Kidney (tissue), 14 donors: ENCODE data around the gene CPE. TPM values are rescaled to one million over a fixed set of nuclear protein-coding genes. Genes with fewer than 3 reads are reported as not detected.

ENCODE experiments used
- DNase-seq, 5 donors: peaks; one replicate each; pipeline ENCODE4 v3.0.0-alpha.2; 2013 to 2020
- FAIRE-seq: peaks from 2 replicates; lab custom pipeline; 2012; peaks lifted over from hg19 to GRCh38; lab: Jason Lieb, UNC
- H3K27ac ChIP-seq, 2 donors: one replicate each; pipeline ENCODE4 v1.7.0; 2013; ENCODE audit warnings: low read depth in 2 of 2, low read length in 2 of 2, inconsistent platforms in 1 of 2
- H3K27me3 ChIP-seq: one replicate; pipeline ENCODE4 v1.7.1; 2013; ENCODE audit warnings: low read length, inconsistent platforms; ENCODE audit not compliant: control insufficient read depth, insufficient read depth
- H3K36me3 ChIP-seq, 3 donors: one replicate each; pipeline versions ENCODE4 v1.7.0 to v1.7.1; 2013; ENCODE audit warnings: low read length in 3 of 3, control low read depth in 1 of 3, inconsistent platforms in 1 of 3; ENCODE audit not compliant: insufficient read depth in 3 of 3, control insufficient read depth in 2 of 3
- H3K4me1 ChIP-seq, 3 donors: one replicate each; pipeline versions ENCODE4 v1.7.0 to v1.7.1; 2013; ENCODE audit warnings: low read length in 3 of 3, inconsistent platforms in 1 of 3, low read depth in 1 of 3; ENCODE audit not compliant: control insufficient read depth in 2 of 3, insufficient read depth in 2 of 3
- H3K4me3 ChIP-seq, 3 donors: one replicate each; pipeline versions ENCODE4 v1.7.0 to v1.8.1; 2013; ENCODE audit warnings: low read length in 3 of 3, control low read depth in 1 of 3, inconsistent platforms in 1 of 3
- H3K9ac ChIP-seq, 3 donors: one replicate each; pipeline versions ENCODE4 v1.7.0 to v1.7.1; 2013; ENCODE audit warnings: low read length in 3 of 3, control low read depth in 1 of 3, inconsistent platforms in 1 of 3
- H3K9me3 ChIP-seq, 3 donors: one replicate each; pipeline versions ENCODE4 v1.7.0 to v1.7.1; 2013; ENCODE audit warnings: low read length in 3 of 3, control low read depth in 1 of 3, inconsistent platforms in 1 of 3; ENCODE audit not compliant: control insufficient read depth in 2 of 3, insufficient read depth in 1 of 3
- intact Hi-C: fragments of 100-400 bp; cut with DNase I; formaldehyde crosslinking; loops from one replicate; pipeline ENCODE4 v1.11.1; 2022
- polyA plus RNA-seq: library from polyadenylated mRNA; stranded (reverse); fragments of 350-450 nt; fragmentation: Illumina TruSeq; extraction: RNeasy Lipid Tissue Mini Kit (QIAGEN cat#74804); gene quantifications from one replicate; pipeline ENCODE4 v1.2.3, GENCODE V29; 2014; ENCODE audit warnings: low read depth, low replicate concordance; ENCODE audit not compliant: insufficient read depth
- total RNA-seq: library from RNA; stranded (reverse); fragmentation: NEBNext Ultra II Directional; extraction: Animal tissue kit (Norgen Biotek cat#: 25700); gene quantifications from one replicate; pipeline ENCODE4 v1.2.1, GENCODE V29; 2021
- TF ChIP-seq, protein P1 (sequence below): IDR thresholded peaks from 3 replicates; pipeline ENCODE4 v1.5.1; 2012; ENCODE audit warnings: mild to moderate bottlenecking, moderate library complexity, borderline replicate concordance; ENCODE audit not compliant: insufficient read depth; ENCODE audit errors: extremely low read depth
- donor health status: control.
- donor health status: control.
- donor health status: control.
- donor health status: control.
- donor health status: control.
- donor health status: DM: yes; HTN: yes; CAD: no.
- donor health status: Normal renal cell carcinoma (clear cell type).

CPE gene
- total and polyA plus RNA-seq, 2 donors from 2014 or later = 24.2 to 87.7 TPM

- H3K27me3 ChIP-seq = no peaks in the 10 kb centered on the region
- no peak overlapping the region for H3K4me3 ChIP-seq
- no peak overlapping the region for H3K27ac ChIP-seq
- H3K4me1 ChIP-seq = no peaks in the 10 kb centered on the region
- no peak overlapping the region for H3K9ac ChIP-seq
- TF ChIP-seq, protein P1, sequence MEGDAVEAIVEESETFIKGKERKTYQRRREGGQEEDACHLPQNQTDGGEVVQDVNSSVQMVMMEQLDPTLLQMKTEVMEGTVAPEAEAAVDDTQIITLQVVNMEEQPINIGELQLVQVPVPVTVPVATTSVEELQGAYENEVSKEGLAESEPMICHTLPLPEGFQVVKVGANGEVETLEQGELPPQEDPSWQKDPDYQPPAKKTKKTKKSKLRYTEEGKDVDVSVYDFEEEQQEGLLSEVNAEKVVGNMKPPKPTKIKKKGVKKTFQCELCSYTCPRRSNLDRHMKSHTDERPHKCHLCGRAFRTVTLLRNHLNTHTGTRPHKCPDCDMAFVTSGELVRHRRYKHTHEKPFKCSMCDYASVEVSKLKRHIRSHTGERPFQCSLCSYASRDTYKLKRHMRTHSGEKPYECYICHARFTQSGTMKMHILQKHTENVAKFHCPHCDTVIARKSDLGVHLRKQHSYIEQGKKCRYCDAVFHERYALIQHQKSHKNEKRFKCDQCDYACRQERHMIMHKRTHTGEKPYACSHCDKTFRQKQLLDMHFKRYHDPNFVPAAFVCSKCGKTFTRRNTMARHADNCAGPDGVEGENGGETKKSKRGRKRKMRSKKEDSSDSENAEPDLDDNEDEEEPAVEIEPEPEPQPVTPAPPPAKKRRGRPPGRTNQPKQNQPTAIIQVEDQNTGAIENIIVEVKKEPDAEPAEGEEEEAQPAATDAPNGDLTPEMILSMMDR = no peak
- H3K36me3 ChIP-seq = no peaks in the 10 kb centered on the region
- FAIRE-seq = no peak
- DNase-seq = no peak
- H3K9me3 ChIP-seq = peaks cover 0 to 3% (median 0%) of the 10 kb centered on the region in 3 donors
- intact Hi-C loops = no loop called here
These were observed 8.3 kb upstream of the CPE start for GRCh38 chr4:165370530-165370929.

DNA sequence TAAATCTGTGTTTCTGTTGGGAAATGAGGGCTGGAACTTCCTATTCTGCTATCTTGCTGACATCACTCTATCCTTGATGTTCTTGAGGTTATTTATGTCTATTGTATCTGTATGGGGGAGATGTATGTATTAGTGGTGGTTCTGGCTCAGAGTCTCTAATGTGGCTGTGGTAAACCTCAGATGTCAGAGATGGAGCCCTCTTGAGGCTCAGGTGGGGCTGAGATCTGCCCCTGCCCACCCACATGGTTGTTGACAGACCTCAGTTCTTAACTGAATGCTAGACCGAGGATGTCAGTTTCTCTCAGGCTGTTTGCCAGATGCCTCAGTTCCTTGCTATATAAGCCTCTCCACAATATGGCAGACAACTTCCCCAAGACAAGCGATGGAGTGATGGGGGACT is 3.3 kb upstream of the CPE start:
- H3K9ac ChIP-seq = no peak overlapping the region
- TF ChIP-seq, protein P1 = no peak
- H3K4me1 ChIP-seq = peaks cover 0 to 5% (median 2%) of the 10 kb centered on the region in 3 donors
- intact Hi-C loops = no loop called here
- FAIRE-seq (no peak), DNase-seq (no peak)
- no peaks in the 10 kb centered on the region for H3K36me3 ChIP-seq
- H3K27me3 ChIP-seq = no peaks in the 10 kb centered on the region
- H3K27ac ChIP-seq = no peak overlapping the region
- H3K9me3 ChIP-seq = peaks cover 0 to 3% (median 0%) of the 10 kb centered on the region in 3 donors
- no peak overlapping the region for H3K4me3 ChIP-seq

DNA sequence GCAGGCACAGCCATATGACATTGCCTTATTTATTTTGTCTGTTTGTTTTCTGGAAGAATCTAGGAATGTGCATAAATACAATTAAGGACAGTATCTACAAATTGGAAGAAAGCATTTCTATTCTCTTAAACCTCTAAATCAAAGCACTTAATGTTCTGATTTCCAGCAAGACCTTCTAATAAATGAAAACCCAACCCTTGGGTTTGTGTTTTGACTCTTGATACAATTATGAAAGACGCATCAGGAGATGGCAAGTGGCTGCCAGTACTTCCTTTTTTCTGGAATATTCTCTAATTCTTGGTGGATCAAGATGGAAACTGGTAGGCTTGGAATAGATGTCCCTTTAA is 437 bp upstream of the CPE start:
- peak overlapping the region; percentile 49 to 84 (median 64) for H3K4me3 ChIP-seq
- H3K36me3 ChIP-seq = no peaks in the 10 kb centered on the region
- peaks cover 0 to 5% (median 2%) of the 10 kb centered on the region in 3 donors for H3K4me1 ChIP-seq
- FAIRE-seq (no peak), DNase-seq (no peak)
- peaks cover 0 to 3% (median 0%) of the 10 kb centered on the region in 3 donors for H3K9me3 ChIP-seq
- no peaks in the 10 kb centered on the region for H3K27me3 ChIP-seq
- peak overlapping the region in 2 of 3 donors; percentile 53 to 71 for H3K9ac ChIP-seq
- intact Hi-C loops = no loop called here
- peak overlapping the region in 1 of 2 donors; percentile 44 for H3K27ac ChIP-seq
- TF ChIP-seq, protein P1 = no peak

DNA sequence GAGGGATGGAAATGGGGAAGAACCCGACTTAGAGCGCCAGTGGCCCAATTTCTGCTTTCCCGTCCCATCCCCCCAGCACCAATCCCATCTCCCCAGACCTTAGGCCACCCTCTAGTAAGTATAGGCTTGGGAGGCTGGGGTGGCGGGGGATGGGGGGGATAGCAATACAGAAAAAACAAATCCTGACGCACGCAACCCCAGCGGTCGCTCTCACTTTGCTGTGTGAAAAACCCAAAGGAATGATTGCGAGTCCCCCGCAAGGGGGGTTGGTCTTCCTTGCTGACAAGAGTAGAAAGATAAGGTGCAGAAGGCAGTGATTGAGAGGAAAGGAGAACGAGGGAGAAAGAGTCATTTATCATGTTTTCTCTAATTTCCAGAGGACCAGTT is 863 bp downstream of the CPE start:
- no peaks in the 10 kb centered on the region for H3K27me3 ChIP-seq
- peak overlapping the region in 1 of 3 donors; percentile 24 for H3K9ac ChIP-seq
- H3K4me1 ChIP-seq = peaks cover 0 to 5% (median 2%) of the 10 kb centered on the region in 3 donors
- H3K36me3 ChIP-seq = no peaks in the 10 kb centered on the region
- TF ChIP-seq, protein P1 = no peak
- H3K27ac ChIP-seq = no peak overlapping the region
- peaks cover 0 to 3% (median 0%) of the 10 kb centered on the region in 3 donors for H3K9me3 ChIP-seq
- DNase-seq = peak in 3 of 5 donors; percentile 42 to 50 (median 50)
- FAIRE-seq = no peak
- intact Hi-C loops = no loop called here
- peak overlapping the region in 2 of 3 donors; percentile 33 to 64 for H3K4me3 ChIP-seq
